Measurements from ENCODE around the gene UAP1L1.

- no peak for TF ChIP-seq EZH2phosphoT487 (IDR thresholded peaks at IDR 0.05; ENCODE audit: low read length)
- no peak for TF ChIP-seq CTCF (IDR thresholded peaks at IDR 0.05; ENCODE audit: low read length)
- TF ChIP-seq EZH2 (optimal IDR thresholded peaks at IDR 0.05; ENCODE audit: low read depth, low read length), result no peak
Observed at GRCh38 chr9:137116027-137116507, 38.8 kb downstream of the UAP1L1 start.
